ENCODE results near the gene ZNF496. TPM values are rescaled to one million over a fixed set of nuclear protein-coding genes. Genes with fewer than 3 reads are reported as not detected.

ZNF496 gene
- total RNA-seq, 1 experiment from 2014 or later = 21.4 TPM

GRCh38 chr1:247269133-247269532 lies 62.5 kb downstream of the ZNF496 start:
- no peak for ATAC-seq
- no peak for TF ChIP-seq SIN3A (IDR thresholded peaks at IDR 0.05; ENCODE audit: borderline replicate concordance, insufficient read depth, low read depth, low read length)
- TF ChIP-seq TCF7L2 (IDR thresholded peaks at IDR 0.05; ENCODE audit: low read depth, low read length) = no peak
- no peak for TF ChIP-seq POLR2AphosphoS5 (IDR thresholded peaks at IDR 0.05; ENCODE audit: low read depth, low read length)
- TF ChIP-seq CTCF (IDR thresholded peaks at IDR 0.05) = no peak
- TF ChIP-seq, protein P1, sequence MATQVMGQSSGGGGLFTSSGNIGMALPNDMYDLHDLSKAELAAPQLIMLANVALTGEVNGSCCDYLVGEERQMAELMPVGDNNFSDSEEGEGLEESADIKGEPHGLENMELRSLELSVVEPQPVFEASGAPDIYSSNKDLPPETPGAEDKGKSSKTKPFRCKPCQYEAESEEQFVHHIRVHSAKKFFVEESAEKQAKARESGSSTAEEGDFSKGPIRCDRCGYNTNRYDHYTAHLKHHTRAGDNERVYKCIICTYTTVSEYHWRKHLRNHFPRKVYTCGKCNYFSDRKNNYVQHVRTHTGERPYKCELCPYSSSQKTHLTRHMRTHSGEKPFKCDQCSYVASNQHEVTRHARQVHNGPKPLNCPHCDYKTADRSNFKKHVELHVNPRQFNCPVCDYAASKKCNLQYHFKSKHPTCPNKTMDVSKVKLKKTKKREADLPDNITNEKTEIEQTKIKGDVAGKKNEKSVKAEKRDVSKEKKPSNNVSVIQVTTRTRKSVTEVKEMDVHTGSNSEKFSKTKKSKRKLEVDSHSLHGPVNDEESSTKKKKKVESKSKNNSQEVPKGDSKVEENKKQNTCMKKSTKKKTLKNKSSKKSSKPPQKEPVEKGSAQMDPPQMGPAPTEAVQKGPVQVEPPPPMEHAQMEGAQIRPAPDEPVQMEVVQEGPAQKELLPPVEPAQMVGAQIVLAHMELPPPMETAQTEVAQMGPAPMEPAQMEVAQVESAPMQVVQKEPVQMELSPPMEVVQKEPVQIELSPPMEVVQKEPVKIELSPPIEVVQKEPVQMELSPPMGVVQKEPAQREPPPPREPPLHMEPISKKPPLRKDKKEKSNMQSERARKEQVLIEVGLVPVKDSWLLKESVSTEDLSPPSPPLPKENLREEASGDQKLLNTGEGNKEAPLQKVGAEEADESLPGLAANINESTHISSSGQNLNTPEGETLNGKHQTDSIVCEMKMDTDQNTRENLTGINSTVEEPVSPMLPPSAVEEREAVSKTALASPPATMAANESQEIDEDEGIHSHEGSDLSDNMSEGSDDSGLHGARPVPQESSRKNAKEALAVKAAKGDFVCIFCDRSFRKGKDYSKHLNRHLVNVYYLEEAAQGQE (IDR thresholded peaks at IDR 0.05; ENCODE audit: insufficient read depth in 1 of 2, low read depth in 2 of 2, low read length in 1 of 2) = no peak

GRCh38 chr1:247268390-247269045 lies 63.1 kb downstream of the ZNF496 start:
- DNase-seq (ENCODE audit: low read depth, low spot score) (no peak), ATAC-seq (no peak)
- intact Hi-C loops (cut with micrococcal nuclease; ENCODE audit: unreplicated experiment) = no loop called here
- no peaks in the 10 kb centered on the region for H3K4me1 ChIP-seq (ENCODE audit: control insufficient read depth, insufficient read depth, low read length)
- POLR2A ChIA-PET = no interaction called here
- H3K9me3 ChIP-seq (ENCODE audit: control insufficient read depth, insufficient read depth, low read depth, low read length) = no peaks in the 10 kb centered on the region
- in situ Hi-C loops (cut with HindIII; ENCODE audit: low pct_unique_long_range_greater_than_20kb, low sequenced_read_pairs) = no loop called here
- TF ChIP-seq SIN3A (IDR thresholded peaks at IDR 0.05; ENCODE audit: borderline replicate concordance, insufficient read depth, low read depth, low read length) (no peak), POLR2AphosphoS5 (IDR thresholded peaks at IDR 0.05; ENCODE audit: low read depth, low read length) (no peak), TCF7L2 (IDR thresholded peaks at IDR 0.05; ENCODE audit: low read depth, low read length) (no peak), CTCF (IDR thresholded peaks at IDR 0.05) (no peak)
- TF ChIP-seq, protein P1 (IDR thresholded peaks at IDR 0.05; ENCODE audit: insufficient read depth in 1 of 2, low read depth in 2 of 2, low read length in 1 of 2) = no peak
- CTCF ChIA-PET = no interaction called here
- BruUV-seq (replicated peaks) = no TSS peak
- no peak overlapping the region for H3K4me3 ChIP-seq (ENCODE audit: low read depth in 2 of 2, low read length in 2 of 2)
- no peak overlapping the region for H3K27ac ChIP-seq (ENCODE audit: low read length)
- H3K27me3 ChIP-seq (ENCODE audit: control insufficient read depth, insufficient read depth, low read length) = no peaks in the 10 kb centered on the region
- no peaks in the 10 kb centered on the region for H3K36me3 ChIP-seq (ENCODE audit: control insufficient read depth, insufficient read depth, low read length)

More at GRCh38 chr1:247269133-247269532, 62.5 kb downstream of the ZNF496 start:
- Histone ChIP-seq H3K4me3 (ENCODE audit: low read depth in 2 of 2, low read length in 2 of 2) (no peak overlapping the region), H3K27ac (ENCODE audit: low read length) (no peak overlapping the region), H3K4me1 (ENCODE audit: control insufficient read depth, insufficient read depth, low read length) (no peaks in the 10 kb centered on the region), H3K36me3 (ENCODE audit: control insufficient read depth, insufficient read depth, low read length) (no peaks in the 10 kb centered on the region), H3K27me3 (ENCODE audit: control insufficient read depth, insufficient read depth, low read length) (no peaks in the 10 kb centered on the region), H3K9me3 (ENCODE audit: control insufficient read depth, insufficient read depth, low read depth, low read length) (no peaks in the 10 kb centered on the region)
- no peak for DNase-seq (ENCODE audit: low read depth, low spot score)
- CTCF ChIA-PET = no interaction called here
- in situ Hi-C loops (cut with HindIII; ENCODE audit: low pct_unique_long_range_greater_than_20kb, low sequenced_read_pairs) = no loop called here
- POLR2A ChIA-PET = no interaction called here
- no TSS peak for BruUV-seq (replicated peaks)
- intact Hi-C loops (cut with micrococcal nuclease; ENCODE audit: unreplicated experiment) = no loop called here
